ENCODE data around the gene MUC16. TPM values are rescaled to one million over a fixed set of nuclear protein-coding genes. Genes with fewer than 3 reads are reported as not detected.

The MUC16 gene
- total RNA-seq, 1 donor from 2014 or later: under 0.01 TPM

- Histone ChIP-seq H3K4me3 (no peak overlapping the region), H3K27ac (no peak overlapping the region), H3K4me1 (no peaks in the 10 kb centered on the region), H3K27me3 (no peaks in the 10 kb centered on the region), H3K36me3 (no peaks in the 10 kb centered on the region), H3K9me3 (no peaks in the 10 kb centered on the region)
- intact Hi-C loops (cut with DNase I): no loop called here
- no peak for DNase-seq (ENCODE audit: extremely low spot score in 2 of 2)
- TF ChIP-seq POLR2AphosphoS5 (IDR thresholded peaks at IDR 0.05; ENCODE audit: insufficient read depth in 1 of 2, low read depth in 1 of 2): no peak
- no peak for TF ChIP-seq POLR2A (IDR thresholded peaks at IDR 0.05)
- no peak for TF ChIP-seq CTCF (IDR thresholded peaks at IDR 0.05)
Observed at GRCh38 chr19:9010693-9011092, 484 bp upstream of the MUC16 start.

- H3K4me3 ChIP-seq: no peak overlapping the region
- no peaks in the 10 kb centered on the region for H3K9me3 ChIP-seq
- H3K36me3 ChIP-seq: no peaks in the 10 kb centered on the region
- DNase-seq (ENCODE audit: extremely low spot score in 2 of 2): no peak
- intact Hi-C loops (cut with DNase I): no loop called here
- TF ChIP-seq POLR2AphosphoS5 (IDR thresholded peaks at IDR 0.05; ENCODE audit: insufficient read depth in 1 of 2, low read depth in 1 of 2): no peak
- TF ChIP-seq CTCF (IDR thresholded peaks at IDR 0.05): no peak
- TF ChIP-seq POLR2A (IDR thresholded peaks at IDR 0.05): no peak
- H3K4me1 ChIP-seq: no peaks in the 10 kb centered on the region
- no peak overlapping the region for H3K27ac ChIP-seq
- no peaks in the 10 kb centered on the region for H3K27me3 ChIP-seq
Observed at GRCh38 chr19:9009431-9009830, 778 bp downstream of the MUC16 start.

- Histone ChIP-seq H3K4me1 (no peaks in the 10 kb centered on the region), H3K4me3 (no peak overlapping the region), H3K36me3 (no peaks in the 10 kb centered on the region), H3K9me3 (no peaks in the 10 kb centered on the region), H3K27ac (no peak overlapping the region), H3K27me3 (no peaks in the 10 kb centered on the region)
- DNase-seq (ENCODE audit: extremely low spot score in 2 of 2): no peak
- intact Hi-C loops (cut with DNase I): no loop called here
- TF ChIP-seq CTCF (IDR thresholded peaks at IDR 0.05): no peak
- TF ChIP-seq POLR2AphosphoS5 (IDR thresholded peaks at IDR 0.05; ENCODE audit: insufficient read depth in 1 of 2, low read depth in 1 of 2): no peak
- TF ChIP-seq POLR2A (IDR thresholded peaks at IDR 0.05): no peak
Observed at GRCh38 chr19:9008667-9009066, 1.5 kb downstream of the MUC16 start.

GRCh38 chr19:9000933-9001332, 9.3 kb downstream of the MUC16 start:
- intact Hi-C loops (cut with DNase I): no loop called here
- H3K4me3 ChIP-seq: no peak overlapping the region
- TF ChIP-seq CTCF (IDR thresholded peaks at IDR 0.05) (no peak), POLR2A (IDR thresholded peaks at IDR 0.05) (no peak), POLR2AphosphoS5 (IDR thresholded peaks at IDR 0.05; ENCODE audit: insufficient read depth in 1 of 2, low read depth in 1 of 2) (no peak)

GRCh38 chr19:8988204-8988603, 22.0 kb downstream of the MUC16 start:
- no peaks in the 10 kb centered on the region for H3K4me1 ChIP-seq
- H3K4me3 ChIP-seq: no peak overlapping the region
- H3K9me3 ChIP-seq: no peaks in the 10 kb centered on the region
- no peak for TF ChIP-seq POLR2AphosphoS5 (IDR thresholded peaks at IDR 0.05; ENCODE audit: insufficient read depth in 1 of 2, low read depth in 1 of 2)
- H3K36me3 ChIP-seq: no peaks in the 10 kb centered on the region
- H3K27me3 ChIP-seq: no peaks in the 10 kb centered on the region
- no peak overlapping the region for H3K27ac ChIP-seq
- DNase-seq (ENCODE audit: extremely low spot score in 2 of 2): no peak
- intact Hi-C loops (cut with DNase I): no loop called here

More at GRCh38 chr19:9000933-9001332, 9.3 kb downstream of the MUC16 start:
- no peak for DNase-seq (ENCODE audit: extremely low spot score in 2 of 2)
- H3K27me3 ChIP-seq: no peaks in the 10 kb centered on the region
- no peaks in the 10 kb centered on the region for H3K9me3 ChIP-seq
- no peak overlapping the region for H3K27ac ChIP-seq
- H3K4me1 ChIP-seq: no peaks in the 10 kb centered on the region
- H3K36me3 ChIP-seq: no peaks in the 10 kb centered on the region
